C4-2B (cell line): ENCODE results near the gene WSCD1.

Experiments
- ZFX ChIP-seq: fragments of 450-650 bp; IDR thresholded peaks from 2 replicates; pipeline ENCODE4 v1.6.1; 2017
- TF ChIP-seq, protein P1 (sequence below): fragments of 450-650 bp; conservative IDR thresholded peaks from 2 replicates; pipeline ENCODE4 v1.5.1; 2017; ENCODE audit warnings: mild to moderate bottlenecking

DNA sequence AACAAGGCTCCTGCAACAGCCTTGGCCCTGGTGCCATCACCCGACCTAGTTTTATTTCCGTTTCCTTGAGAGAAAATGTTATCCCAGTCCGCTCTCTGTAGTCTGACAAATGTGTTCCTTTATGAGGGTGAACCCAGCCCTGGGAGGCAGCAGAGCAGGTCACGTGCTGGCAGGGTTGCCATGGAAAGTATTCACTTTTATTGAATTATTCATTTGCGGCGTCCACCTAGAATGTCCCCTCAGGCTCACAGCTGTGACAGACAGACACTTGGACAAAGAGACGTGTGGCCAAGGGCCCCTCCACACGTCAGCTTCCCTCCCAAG is 90.0 kb downstream of the WSCD1 start:
- TF ChIP-seq, protein P1, sequence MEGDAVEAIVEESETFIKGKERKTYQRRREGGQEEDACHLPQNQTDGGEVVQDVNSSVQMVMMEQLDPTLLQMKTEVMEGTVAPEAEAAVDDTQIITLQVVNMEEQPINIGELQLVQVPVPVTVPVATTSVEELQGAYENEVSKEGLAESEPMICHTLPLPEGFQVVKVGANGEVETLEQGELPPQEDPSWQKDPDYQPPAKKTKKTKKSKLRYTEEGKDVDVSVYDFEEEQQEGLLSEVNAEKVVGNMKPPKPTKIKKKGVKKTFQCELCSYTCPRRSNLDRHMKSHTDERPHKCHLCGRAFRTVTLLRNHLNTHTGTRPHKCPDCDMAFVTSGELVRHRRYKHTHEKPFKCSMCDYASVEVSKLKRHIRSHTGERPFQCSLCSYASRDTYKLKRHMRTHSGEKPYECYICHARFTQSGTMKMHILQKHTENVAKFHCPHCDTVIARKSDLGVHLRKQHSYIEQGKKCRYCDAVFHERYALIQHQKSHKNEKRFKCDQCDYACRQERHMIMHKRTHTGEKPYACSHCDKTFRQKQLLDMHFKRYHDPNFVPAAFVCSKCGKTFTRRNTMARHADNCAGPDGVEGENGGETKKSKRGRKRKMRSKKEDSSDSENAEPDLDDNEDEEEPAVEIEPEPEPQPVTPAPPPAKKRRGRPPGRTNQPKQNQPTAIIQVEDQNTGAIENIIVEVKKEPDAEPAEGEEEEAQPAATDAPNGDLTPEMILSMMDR, result no peak
- TF ChIP-seq ZFX, result no peak
